Epithelial cell of proximal tubule (primary cell): ENCODE results near the gene MDP1. TPM values are rescaled to one million over a fixed set of nuclear protein-coding genes. Genes with fewer than 3 reads are reported as not detected.

ENCODE experiments used
- DNase-seq: peaks from one replicate; pipeline ENCODE4 v3.0.0-alpha.2; 2011; ENCODE audit warnings: low read depth
- H3K4me3 ChIP-seq: 2 replicates; pipeline ENCODE4 v1.5.1; 2011; ENCODE audit warnings: low read depth, mild to moderate bottlenecking, low read length
- total RNA-seq: library from RNA; depleted of rRNA; stranded (reverse); fragments of >200 nt; gene quantifications from 2 replicates; pipeline ENCODE4 v1.2.3, GENCODE V29; 2015
- TF ChIP-seq, protein P1 (sequence below): conservative IDR thresholded peaks from 2 replicates; pipeline ENCODE4 v1.5.1; 2012; ENCODE audit warnings: low read depth, mild to moderate bottlenecking, low read length

The MDP1 gene
- total RNA-seq, 1 donor from 2014 or later: 26.1 TPM

DNA sequence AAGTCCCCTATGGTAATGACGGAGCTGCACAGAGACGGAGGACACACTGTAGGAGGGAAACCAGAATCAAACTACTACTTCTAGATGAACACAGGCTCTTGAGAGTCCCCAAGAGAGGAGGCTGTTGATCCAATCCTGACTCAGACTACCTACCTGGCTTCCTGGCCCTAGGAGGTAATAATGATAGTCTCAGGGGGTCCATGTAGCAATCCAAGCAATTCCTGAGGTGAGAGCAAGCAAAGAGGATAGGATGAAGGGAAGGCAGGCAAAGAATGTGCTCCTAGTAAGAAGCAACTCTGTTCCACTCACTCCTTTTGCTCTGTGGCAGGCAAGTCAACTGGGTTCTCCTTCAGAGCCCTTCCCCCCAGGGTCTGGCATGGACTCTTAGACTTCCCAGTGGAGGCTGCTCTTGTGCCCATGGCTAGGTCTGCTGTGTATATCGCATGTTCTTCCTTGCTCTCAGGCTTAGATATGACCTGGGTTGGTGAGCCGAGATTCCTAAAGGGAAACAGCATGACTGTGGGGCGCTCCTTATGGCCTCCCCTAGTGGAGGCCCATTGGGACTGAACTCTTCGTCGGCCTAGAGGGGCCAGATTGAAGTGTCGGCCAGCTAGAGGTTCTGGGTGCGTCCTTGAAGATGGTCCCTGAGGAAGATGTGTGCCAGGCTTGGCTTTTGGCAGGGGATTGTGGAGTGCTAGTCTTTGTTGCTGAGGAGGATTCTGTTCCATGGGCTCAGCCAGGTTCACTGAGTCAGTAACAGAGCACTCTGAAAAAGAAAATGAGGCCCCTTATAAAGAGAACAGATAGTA is 24.4 kb upstream of the MDP1 start:
- no peak overlapping the region for H3K4me3 ChIP-seq
- TF ChIP-seq, protein P1, sequence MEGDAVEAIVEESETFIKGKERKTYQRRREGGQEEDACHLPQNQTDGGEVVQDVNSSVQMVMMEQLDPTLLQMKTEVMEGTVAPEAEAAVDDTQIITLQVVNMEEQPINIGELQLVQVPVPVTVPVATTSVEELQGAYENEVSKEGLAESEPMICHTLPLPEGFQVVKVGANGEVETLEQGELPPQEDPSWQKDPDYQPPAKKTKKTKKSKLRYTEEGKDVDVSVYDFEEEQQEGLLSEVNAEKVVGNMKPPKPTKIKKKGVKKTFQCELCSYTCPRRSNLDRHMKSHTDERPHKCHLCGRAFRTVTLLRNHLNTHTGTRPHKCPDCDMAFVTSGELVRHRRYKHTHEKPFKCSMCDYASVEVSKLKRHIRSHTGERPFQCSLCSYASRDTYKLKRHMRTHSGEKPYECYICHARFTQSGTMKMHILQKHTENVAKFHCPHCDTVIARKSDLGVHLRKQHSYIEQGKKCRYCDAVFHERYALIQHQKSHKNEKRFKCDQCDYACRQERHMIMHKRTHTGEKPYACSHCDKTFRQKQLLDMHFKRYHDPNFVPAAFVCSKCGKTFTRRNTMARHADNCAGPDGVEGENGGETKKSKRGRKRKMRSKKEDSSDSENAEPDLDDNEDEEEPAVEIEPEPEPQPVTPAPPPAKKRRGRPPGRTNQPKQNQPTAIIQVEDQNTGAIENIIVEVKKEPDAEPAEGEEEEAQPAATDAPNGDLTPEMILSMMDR: no peak
- no peak for DNase-seq

DNA sequence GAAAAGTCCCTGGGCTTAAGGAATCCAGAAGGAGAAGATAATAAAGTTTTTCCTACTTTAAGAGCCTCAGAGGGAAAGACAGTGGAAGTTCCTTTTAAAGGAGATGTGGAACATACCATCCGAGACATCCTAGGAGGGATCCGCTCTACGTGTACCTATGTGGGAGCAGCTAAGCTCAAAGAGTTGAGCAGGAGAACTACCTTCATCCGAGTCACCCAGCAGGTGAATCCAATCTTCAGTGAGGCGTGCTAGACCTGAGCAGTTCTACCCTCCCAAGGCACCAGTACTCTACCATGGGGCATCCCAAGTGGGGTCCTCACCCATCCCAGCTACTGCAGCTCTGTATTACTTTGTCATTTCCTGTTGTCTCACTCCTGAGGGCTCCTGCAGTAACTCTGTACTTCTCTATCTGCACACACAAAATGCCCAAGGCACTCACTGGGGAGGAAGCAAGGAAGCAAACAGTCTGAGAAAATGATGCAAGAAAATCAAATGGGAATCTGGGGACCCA is 22.7 kb upstream of the MDP1 start:
- DNase-seq: no peak
- TF ChIP-seq, protein P1: no peak
- no peak overlapping the region for H3K4me3 ChIP-seq

DNA sequence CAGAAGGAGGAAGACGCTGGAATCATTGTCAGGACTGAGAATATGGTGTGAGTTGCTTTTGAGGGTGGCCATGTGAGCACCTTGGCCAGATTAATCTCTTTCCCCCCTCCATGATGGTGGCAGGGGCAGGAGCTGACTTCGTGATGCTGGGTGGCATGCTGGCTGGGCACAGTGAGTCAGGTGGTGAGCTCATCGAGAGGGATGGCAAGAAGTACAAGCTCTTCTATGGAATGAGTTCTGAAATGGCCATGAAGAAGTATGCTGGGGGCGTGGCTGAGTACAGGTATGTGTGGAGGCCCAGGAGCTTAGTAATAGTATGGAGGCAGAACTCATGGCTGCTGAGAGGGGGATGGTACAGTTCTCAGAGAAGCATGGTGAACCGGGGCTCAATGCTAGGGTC is 22.3 kb upstream of the MDP1 start:
- TF ChIP-seq, protein P1: no peak
- DNase-seq: no peak
- no peak overlapping the region for H3K4me3 ChIP-seq

DNA sequence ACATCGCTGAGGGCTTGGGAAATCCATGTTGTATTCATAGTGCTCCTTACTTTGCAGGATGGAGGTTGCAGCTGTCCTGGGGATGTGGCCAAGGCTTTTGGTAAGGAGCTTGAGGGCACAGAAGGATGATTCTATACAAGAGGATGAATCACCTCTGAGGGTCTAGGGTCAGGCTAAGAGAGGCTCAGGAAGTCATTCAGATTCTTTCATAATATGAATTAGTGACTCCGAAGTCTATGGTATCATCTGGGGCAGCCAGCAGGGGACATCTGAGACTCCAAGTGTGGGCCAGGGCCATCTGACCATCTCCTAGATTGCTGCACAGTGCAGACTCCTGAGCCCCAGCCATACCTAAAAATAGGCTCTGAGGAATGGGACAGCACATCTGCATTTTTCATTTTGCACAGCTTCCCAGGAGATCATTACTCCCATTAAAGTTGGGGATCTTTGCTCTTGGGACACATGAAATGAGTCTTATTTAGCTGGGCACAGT is 21.6 kb upstream of the MDP1 start:
- H3K4me3 ChIP-seq: no peak overlapping the region
- TF ChIP-seq, protein P1: no peak
- no peak for DNase-seq

DNA sequence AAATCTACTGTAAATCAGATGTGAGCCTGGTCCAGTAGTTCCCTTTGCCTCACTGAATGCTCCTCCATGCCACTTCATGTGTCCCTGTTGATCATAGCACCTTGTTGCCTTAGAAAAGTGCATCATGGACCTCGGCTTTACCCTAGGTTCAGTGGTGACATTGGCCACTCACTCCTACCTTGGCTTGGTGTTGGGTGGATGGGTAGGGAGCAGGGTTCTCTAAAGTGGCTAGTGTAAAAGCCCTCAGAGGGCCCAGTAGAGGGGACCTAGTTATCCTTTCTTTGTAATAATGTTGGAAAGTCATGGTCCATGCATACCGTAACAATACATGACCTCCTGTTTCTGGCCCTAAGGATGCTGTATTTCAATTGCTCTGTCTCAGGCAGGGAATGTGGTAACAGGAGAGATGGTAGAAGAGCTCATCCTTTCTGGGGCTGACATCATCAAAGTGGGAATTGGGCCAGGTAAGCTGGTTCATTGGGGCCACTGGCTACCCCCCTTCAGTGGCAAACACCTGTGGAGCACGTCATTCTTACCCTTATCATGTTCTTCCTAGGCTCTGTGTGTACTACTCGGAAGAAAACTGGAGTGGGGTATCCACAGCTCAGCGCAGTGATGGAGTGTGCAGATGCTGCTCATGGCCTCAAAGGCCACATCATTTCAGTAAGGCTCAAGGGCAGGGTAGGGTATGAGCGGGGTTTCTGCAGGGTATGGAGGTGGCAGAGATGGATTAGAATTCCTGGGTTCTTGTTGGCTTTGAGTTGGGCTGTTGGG is 21.0 kb upstream of the MDP1 start:
- DNase-seq: no peak
- H3K4me3 ChIP-seq: no peak overlapping the region
- TF ChIP-seq, protein P1: no peak

DNA sequence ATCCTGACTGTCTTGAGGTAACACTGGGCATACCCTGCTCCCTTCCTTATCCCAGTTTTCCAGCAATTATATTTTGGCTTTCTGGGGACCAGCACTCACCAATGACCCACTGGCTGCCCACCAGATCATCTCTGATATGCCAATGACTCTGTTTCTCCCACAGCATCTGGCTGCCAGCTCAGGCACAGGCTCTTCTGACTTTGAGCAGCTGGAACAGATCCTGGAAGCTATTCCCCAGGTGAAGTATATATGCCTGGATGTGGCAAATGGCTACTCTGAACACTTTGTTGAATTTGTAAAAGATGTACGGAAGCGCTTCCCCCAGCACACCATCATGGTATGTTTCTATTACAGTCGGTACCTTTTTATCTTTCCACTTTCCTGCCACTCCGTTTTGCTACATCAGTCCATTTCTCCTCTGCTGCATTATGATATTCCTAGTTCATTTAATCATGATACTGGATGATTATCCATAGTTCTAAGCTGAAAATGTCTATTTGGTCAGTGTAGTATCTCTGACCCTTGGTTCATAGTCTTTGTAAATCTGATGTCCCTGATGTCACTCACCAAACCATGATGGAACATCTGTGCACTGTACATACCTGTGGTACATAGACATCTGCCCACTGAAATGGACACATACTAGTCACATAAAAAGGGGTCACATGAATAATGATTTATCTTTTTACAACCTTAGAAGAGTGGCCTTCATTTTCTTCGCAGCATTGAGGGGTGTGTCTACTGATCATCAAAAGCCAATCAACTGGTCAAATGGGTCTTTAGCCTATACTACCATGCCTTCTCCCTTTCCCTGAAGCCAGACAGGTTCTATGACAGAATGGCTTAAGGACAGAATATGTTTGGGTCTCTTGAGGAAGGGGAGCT is 20.2 kb upstream of the MDP1 start:
- DNase-seq: no peak
- TF ChIP-seq, protein P1: no peak
- no peak overlapping the region for H3K4me3 ChIP-seq
